Urothelium cell line (cell line): Measurements from ENCODE around the gene SEH1L.
"Not testable (repeated sequence)": the region's sequence is repeated elsewhere in the genome, so short reads cannot be mapped to it uniquely, and the experiment has no call there.

ENCODE experiments used
- DNase-seq: peaks from one replicate; pipeline ENCODE4 v3.0.0; 2011; ENCODE audit warnings: low spot score, mixed read lengths
- FAIRE-seq: peaks from 2 replicates; lab custom pipeline; 2011; peaks lifted over from hg19 to GRCh38; lab: Jason Lieb, UNC

Gene SEH1L, protein sequence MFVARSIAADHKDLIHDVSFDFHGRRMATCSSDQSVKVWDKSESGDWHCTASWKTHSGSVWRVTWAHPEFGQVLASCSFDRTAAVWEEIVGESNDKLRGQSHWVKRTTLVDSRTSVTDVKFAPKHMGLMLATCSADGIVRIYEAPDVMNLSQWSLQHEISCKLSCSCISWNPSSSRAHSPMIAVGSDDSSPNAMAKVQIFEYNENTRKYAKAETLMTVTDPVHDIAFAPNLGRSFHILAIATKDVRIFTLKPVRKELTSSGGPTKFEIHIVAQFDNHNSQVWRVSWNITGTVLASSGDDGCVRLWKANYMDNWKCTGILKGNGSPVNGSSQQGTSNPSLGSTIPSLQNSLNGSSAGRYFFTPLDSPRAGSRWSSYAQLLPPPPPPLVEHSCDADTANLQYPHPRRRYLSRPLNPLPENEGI

DNA sequence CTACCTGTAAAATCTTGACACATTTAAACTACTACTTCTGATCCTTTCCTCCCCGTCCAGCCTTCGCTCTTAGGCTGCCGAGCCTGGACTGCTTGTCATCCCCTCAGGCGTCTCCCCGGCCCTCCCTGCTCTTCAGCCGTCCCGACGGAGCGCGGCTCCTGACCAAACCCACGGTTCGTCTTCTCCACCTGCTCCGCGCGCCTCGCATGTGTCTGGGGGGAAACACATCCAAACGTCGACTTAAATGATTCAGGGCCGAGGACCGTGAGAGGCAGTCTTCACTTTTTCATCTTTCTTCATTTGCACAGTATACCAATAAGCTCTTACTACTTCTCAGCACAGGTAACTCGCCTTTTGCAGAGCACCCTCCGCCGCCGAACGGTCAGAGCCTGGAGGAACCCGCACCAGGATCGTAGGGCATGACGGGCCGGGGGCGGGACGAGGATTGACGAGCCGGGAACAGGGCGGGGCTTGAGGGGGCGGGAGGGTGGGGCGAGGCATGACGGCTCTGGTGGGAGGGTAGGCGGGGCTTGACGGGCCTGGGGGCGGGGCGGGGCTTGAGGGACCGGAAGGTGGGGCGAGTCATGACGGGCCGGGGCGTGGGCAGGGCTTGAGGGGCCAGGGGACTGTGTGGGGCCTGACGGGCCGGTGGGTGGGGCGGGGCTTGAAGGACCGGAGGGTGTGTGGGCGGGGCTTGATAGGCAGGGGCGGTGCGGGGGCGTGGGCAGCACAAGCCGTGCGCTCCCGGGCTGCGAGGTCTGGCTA is at the start of gene SEH1L:
TSS of gene SEH1L (plus strand) at position 727 of the 765 bp plus-strand sequence. CDS start 111 bp downstream, outside the sequence.
- FAIRE-seq (peak; percentile 100), DNase-seq (peak; percentile 100)

DNA sequence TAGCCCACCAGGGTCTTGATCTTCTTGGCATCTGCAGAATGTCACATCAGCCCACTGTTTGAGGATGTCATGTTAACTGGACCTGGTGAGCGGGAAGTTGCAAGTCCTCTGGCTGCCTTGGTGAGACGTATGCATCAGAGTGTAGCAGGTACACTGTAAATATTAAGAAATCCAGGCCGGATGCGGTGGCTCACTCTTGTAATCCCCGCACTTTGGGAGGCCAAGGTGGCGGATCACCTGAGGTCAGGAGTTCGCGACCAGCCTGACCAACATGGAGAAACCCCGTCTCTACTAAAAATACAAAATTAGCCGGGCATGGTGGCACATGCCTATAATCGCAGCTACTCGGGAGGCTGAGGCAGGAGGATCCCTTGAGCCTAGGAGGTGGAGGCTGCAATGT is 46.6 kb upstream of the SEH1L start:
- DNase-seq, result not testable (repeated sequence)

DNA sequence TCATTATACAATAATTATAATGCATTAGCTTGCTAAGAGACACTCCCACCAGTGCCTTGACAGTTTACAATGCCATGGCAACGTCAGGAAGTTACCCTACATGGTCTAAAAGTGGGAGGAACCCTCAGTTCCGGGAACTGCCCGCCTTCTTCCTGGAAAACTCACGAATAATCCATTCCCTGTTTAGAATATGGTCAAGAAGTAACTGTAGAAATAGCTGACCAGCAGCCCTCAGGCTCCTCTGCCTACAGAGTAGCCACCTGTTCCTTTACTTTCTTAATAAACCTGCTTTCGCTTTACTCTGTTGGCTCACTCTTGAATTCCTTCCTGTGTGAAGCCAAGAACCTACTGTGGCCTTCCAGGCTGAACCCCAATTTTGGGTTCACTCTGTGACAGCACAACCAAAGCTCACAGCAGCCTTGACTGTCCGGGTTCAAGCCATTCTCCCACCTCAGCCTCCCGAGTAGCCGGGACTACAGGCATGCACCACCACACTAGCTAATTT is 43.7 kb upstream of the SEH1L start:
- FAIRE-seq, result peak; percentile 58
- DNase-seq, result no peak

More for the DNA sequence above, 46.6 kb upstream of the SEH1L start:
- FAIRE-seq, result not testable (repeated sequence)

DNA sequence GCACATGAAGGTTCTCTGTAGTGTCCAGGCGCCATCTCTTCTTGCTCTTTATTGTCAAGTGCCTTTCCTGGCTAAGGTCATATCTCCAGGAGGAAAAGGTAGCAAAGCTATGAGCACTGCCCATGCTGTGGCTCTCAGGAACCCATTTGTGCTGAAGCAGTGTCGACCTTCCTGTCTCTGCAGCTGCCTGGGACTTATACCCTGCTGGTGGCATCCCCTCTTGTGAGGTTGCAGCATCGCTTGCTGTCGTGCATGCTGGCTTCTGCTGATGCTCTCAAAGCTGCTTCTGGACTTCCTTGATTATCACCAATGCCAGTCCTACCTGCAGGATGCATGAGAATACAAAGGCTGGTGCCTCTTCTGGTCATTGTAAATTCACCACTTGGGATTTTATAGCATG is 41.7 kb upstream of the SEH1L start:
- FAIRE-seq (peak; percentile 5), DNase-seq (no peak)

DNA sequence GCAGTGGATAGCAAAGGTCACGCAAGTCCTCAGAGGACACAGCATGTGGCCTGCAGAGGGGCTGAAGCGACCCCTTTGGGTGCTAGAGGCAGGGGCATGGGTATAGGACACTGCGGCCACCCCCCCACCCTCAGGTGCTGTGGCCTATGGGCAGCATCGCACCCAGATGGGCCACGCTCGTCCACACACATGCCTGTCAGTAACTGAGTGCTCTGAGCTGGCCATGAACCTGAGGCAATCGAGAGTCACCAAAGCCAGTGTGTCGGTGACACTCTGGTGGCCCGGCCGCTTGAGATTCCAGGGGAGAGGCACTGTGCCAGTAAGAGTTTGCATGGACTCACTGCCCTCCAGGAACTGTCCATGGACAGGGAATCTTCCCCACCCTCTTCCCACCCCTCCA is 41.0 kb upstream of the SEH1L start:
- FAIRE-seq, result peak; percentile 85

DNA sequence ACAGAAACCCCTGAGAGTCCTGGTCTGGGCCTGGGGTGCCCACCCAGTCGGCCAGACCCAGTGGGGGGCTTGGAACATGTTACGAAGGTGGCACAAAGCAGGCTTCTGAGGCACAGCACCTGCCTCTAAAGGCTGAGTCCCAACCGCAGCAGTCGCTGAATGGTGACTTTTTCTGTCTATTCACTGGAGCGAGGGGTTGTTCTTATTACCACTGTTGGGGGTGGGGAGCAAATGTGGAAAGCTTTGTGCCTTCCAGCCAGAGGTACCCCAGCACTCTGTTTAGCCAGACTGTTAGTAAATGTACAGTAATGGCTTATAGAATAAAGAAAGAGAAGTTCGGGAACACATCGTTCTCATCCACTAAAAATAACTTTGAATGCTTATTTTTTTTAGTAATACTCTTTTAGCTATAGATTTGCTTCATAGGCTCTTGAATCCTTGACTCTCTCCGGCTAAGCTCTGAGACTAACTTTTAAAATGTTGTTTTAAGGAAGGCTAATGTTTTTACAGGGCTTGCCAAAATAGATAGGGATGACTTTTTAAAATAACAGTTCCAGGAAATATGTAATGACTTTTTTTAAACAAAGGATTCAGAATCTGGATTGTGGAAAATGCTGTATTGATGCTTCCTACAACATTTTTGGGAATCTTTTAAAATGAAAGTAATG is 40.4 kb upstream of the SEH1L start:
- no peak for DNase-seq
- peak; percentile 42 for FAIRE-seq

More for the DNA sequence above, 41.0 kb upstream of the SEH1L start:
- DNase-seq, result no peak

DNA sequence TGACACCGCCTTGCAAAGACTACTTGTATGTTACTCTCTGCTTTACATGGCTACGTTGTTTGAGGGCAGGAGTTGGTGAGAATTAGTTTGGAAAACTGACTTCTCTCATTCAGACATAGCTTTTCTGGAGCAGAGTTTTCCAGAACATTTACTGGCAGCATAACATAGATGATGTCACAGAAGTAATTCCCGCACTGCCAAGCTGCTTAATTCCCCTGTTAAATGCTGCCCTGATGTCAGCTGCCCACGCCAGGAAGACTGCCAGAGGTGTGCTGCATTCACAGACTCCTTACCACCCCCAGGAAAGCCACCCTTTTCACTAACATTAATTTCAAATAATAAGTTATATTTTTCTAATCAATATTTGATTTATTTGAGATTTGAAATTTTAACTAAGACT is 39.1 kb upstream of the SEH1L start:
- no peak for FAIRE-seq
- no peak for DNase-seq

DNA sequence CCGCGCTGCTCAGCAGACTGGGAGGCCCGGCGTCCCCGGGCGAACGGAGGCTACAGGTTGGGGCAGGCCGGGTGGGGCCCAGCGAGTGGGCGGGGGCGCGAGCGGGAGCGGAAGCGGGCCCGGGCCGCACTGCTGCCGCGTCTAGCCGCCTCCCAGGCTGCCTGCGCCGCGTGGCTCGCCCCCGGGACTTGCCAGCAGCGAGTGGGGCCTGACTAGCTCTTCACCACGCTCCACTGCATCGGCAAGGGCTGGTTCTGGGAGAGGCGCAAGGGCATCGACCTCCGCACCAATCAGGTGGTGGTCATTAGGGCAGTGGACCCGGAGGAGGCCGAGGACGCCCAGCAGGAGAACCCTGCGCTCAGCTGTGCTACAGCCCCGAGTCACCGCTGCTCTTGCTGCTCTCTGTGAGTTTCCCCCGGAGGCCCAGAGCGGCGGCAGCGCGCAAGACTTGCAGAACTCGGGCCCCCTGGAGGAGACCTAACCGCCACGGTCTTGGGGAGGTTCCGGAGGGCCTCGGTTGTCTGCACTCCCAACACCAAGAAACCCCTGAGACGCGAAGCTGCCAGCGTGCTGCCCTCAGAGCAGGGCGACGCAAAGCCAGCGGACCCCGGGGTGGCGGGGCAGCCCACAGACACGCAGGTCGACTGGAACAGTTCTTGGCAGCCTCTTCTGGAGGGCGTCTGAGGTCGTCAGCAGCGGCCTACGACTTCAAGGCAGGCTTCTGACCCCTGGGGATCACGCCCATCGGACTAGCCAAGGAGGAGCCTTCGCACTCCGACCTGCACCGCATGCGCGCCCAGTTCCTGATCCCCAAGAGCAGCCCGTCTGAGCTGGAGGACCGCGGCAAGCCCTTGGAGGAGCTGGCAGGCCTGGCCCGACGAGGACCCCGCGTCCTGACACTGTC is 36.5 kb upstream of the SEH1L start:
- DNase-seq, result no peak
- peak; percentile 40 for FAIRE-seq

DNA sequence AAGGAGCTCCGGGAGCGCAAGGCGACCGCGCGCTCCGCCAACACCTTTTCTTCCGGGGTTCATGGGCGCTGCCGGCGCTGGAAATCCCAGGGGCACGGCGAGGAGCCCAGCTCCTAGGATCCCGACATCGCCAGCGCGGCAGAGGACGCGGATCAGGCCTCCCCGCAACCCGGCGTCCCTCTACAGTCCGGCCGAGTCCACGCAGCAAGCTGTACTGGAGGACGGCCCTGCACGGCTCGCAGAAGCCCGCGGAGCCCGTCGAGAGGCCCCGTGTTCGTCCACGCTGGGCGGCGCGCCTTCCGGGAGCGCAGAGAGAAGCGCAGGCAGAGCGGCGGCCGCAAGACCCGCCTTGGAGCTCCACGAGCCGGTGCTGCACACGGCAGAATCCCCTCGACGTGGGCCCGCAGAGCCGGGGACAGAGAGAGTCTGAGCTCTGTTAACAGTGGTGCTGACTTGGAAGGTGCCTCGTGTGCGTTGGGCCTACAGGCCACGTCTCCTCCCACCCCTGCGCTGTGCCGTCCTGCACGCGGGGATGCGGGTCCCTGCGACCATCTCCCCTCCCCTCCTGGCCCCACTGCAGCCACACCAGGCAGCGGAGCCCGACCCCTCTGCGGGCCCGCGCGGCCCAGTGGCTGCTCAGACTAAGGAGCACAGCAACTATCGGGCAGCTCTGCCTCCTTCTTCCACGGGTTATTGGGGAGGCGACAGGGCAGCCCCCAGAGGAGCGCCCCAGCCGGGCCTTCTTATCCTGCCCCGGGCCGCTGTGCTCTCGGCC is 35.7 kb upstream of the SEH1L start:
- DNase-seq (no peak), FAIRE-seq (peak; percentile 77)

DNA sequence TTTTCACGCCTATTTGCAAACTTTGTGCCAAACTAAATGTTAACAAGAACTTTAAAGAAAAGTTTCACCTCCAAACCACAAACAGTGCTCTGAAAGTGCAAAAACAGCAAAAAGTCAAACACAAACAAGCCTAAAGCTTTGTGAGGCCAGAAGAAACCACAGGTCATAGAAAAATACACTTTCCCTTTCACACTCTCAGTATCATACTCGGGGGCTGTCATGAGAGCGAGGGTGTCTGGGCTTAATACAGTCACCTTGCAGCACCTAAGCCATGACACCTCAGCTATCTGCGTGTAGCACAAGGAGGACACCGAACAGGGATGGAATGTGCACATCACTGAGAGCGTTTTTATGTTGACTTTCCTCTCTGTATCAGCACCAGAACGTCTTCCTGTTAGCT is 26.6 kb upstream of the SEH1L start:
- FAIRE-seq (peak; percentile 94), DNase-seq (no peak)

DNA sequence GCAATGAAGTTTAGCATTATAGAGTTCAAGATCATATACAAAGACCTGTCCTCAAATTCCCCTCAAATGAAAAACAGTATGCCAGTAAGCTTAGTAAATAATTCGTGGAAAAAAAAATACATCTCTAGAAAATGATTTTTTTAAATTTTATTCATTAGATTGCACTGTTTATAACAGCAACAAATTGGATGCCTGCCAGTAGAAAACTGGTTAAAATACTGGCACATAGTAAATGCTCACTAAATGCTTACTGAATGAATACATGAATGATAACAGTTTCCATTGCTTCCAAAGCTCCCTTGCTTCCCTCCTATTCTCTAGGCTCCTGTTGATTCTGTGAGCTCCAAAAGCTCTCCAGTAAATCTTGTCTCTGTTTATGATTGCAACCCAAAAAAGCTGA is 25.5 kb upstream of the SEH1L start:
- FAIRE-seq (no peak), DNase-seq (no peak)

DNA sequence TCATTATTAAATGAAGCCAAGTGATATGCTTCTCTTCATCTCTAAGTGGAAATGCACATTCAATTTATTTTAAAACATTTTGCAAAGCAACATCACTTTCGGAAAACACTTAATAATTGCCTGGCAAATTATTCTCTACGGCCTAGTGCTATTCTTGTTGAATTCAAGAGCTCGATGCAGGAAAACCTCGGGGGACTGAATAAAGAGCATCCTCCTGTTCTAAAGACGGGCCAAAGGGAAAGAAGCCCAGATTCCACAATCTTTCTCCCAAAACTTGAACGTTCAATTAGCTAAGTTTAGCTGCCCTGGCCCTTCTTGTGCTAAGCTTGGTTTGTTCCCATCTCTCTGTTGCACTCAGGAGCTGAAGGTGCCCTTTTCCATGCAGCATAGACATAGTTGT is 23.2 kb upstream of the SEH1L start:
- FAIRE-seq, result no peak

DNA sequence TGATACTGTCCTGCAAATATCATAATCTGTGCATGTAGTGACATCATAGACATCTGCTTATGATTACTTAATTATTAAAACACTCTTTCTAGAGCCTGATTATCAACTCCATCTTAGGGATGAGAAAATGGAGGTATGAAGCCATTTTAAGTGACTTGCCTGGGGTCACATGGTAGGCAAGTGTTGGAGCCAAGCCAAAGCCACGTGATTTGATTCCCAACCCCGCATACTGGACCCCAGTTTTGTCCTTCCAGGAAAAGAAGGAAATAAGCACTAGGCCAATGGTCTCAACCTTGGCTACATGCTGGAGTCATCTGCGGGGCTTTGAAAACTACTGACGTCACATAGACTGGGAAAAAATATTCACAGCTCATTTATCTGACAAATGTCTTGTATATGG is 19.6 kb upstream of the SEH1L start:
- no peak for FAIRE-seq
- no peak for DNase-seq

More for the DNA sequence above, 23.2 kb upstream of the SEH1L start:
- DNase-seq, result no peak

DNA sequence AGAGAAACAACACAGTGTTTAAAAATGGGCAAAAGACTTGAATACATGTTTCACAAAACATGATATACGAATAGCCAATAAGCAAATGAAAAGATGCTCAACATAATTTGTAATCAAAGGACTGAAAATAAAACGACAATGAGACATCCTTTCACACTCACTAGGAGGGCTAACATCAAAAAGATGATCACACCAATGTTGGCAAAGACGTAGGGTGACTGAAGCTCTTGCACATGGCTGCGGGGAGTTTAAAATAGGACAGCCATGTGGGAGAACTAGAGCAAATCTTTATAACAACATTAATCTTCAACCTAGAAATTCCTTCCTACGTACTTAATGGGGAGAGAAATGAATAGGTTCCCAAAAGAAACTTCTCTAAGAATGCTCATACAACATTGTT is 19.2 kb upstream of the SEH1L start:
- FAIRE-seq (no peak), DNase-seq (no peak)

DNA sequence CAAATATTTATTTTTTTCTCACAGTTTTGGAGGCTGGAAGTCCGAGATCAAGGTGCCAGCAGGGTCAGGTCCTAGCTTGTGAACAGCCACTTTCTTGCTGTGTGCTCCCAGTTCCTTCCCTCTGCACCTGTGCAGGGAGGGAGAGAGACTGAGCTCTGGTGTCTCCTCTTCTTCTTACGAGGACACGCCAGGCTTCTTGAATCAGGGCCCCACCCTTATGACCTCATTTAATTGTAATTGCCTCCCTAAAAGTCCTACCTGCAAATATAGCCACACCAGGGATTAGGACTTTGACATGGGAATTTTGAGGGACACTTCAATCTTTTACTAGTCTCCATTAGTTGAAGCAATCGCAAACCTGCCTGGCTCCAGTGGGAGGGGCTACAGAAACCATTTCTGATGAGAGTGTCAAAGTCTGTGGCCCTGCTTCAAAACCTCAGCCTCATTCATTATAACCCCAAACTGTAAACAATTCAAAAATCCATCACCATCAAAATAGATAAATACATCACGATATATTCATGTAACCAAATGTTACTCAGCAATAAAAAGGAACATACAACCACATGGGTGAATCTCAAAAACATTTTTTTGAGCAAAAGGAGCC is 18.2 kb upstream of the SEH1L start:
- DNase-seq, result no peak
- FAIRE-seq, result no peak

DNA sequence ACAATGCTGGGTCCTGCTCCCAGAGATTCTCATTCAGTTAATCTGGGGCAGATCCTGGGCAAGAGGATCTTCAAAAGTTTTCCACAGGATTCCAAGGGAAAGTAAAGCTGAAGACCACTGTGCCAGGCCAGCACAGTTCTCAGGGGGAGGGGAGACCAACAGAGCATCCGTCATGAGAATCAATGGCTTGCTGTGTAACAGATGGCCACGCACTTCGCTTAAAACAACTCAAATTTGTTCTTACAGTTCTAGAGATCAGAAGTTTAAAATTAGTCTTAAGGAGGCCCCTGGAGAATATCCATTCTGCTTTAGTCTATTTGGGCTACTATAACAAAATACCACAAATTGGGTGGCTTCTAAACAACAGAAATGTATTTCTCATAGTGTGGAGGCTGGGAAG is 17.4 kb upstream of the SEH1L start:
- no peak for FAIRE-seq
- DNase-seq, result no peak

DNA sequence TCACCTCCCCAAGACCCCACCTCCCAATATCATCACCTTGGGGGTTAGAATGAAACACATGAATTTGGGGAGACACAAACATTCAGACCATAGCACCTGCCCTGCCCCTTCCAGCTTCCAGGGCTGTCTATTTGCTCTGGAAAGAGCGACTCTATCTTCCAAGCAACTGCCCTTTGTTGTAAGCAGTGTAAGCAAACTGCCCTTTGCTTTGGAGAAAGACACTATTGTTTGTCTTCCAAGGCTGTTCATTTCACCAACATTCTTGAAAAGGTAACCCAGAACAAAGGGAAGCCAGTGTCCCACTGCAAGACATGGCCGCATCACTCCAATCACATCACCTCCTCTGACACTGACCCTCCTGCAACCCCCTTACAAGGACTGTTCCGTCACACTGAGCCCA is 16.9 kb upstream of the SEH1L start:
- no peak for DNase-seq
- FAIRE-seq, result peak; percentile 72

DNA sequence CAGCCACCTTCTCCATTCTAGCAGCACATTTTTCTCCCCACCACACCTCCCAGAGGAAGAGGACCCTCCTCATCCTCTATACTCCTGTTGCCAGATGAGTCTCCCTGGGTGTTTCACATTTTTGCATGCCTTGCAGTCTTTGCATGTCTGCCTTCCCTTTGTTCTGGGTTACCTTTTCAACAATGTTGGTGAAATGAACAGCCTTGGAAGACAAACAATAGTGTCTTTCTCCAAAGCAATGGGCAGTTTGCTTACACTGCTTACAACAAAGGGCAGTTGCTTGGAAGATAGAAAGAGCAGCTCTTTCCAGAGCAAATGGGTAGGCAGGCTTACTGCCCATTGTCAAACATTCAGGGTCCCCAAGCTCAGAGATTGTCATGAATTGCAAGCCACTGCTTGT is 14.5 kb upstream of the SEH1L start:
- FAIRE-seq (peak; percentile 90), DNase-seq (no peak)

DNA sequence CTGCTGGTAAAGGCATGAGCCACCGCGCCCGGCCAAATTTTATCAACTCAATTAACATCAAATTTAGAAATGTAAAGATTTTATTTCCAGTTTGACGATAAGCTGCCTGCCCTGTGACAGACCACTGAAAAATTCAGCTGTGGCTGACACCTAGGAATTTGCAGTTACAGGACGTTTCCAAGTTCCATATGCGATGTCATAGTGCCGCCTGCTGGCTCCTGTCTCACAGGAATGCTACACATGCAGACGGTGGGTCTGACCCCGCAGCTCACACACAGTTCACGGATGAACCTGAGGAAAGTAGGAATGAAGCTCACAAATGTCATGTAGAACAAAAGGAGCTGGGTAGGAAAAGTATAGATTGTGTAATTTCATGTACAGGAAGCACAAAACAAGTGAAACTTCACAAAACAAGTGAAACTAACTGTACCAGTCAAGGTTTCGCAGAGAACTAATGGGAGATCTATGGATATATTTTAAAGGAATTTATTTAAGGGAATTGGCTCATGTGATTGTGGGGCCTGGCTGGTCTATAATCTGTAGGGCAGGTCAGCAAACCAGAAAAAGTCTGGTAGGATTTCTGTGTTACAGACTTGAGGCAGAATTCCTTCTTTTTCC is 13.2 kb upstream of the SEH1L start:
- FAIRE-seq (peak; percentile 99), DNase-seq (peak; percentile 96)
